GM13977 (cell line): ENCODE measurements around the gene HEY2.

ENCODE experiments used
- DNase-seq: peaks from one replicate; pipeline ENCODE4 v3.0.0; 2012; ENCODE audit warnings: low spot score
- in situ Hi-C: fragments of 300-500 bp; cut with MboI; formaldehyde crosslinking; loops from one replicate; pipeline ENCODE4 v1.12.0; 2022; ENCODE audit warnings: low sequenced_read_pairs, low pct_unique_long_range_greater_than_20kb, mixed read lengths, inconsistent platforms; ENCODE audit not compliant: unreplicated experiment
- TF ChIP-seq, protein P1 (sequence below): IDR thresholded peaks from 2 replicates; pipeline ENCODE4 v1.5.1; 2012; ENCODE audit warnings: mild to moderate bottlenecking, control low read depth; ENCODE audit not compliant: insufficient read depth; ENCODE audit errors: extremely low read depth, missing control alignments

HEY2 gene

DNA sequence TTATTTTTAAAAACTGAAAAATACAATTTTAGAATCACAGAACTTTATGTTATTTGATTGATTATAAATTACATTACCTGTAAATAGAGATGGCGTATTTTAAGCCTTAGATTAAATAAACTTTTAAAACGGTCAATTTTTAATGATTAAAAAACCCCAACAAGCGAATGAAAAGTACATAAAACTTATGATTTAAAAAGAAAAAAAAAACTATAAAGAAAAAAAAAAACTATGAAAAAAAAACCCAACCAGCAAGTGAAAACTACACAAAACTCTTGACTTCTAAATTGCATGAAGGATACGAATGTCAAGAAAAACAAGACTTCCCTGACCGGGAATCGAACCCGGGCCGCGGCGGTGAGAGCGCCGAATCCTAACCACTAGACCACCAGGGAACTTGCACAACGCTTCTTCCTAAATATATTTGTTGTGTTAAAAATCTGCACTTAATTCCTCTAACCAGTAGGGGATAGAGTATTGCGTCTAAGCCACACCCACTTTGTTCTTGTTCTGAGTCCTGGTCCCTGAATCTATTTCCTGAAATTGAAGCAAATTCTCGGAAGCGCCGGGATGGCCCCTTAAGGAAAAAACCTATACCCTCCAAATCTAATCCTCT is 30.6 kb downstream of the HEY2 start:
- DNase-seq: peak; percentile 85
- TF ChIP-seq, protein P1, sequence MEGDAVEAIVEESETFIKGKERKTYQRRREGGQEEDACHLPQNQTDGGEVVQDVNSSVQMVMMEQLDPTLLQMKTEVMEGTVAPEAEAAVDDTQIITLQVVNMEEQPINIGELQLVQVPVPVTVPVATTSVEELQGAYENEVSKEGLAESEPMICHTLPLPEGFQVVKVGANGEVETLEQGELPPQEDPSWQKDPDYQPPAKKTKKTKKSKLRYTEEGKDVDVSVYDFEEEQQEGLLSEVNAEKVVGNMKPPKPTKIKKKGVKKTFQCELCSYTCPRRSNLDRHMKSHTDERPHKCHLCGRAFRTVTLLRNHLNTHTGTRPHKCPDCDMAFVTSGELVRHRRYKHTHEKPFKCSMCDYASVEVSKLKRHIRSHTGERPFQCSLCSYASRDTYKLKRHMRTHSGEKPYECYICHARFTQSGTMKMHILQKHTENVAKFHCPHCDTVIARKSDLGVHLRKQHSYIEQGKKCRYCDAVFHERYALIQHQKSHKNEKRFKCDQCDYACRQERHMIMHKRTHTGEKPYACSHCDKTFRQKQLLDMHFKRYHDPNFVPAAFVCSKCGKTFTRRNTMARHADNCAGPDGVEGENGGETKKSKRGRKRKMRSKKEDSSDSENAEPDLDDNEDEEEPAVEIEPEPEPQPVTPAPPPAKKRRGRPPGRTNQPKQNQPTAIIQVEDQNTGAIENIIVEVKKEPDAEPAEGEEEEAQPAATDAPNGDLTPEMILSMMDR: no peak
- in situ Hi-C loops: loop anchor here (10.0 kb wide), 1 partner anchor 195 kb away; no protein-coding TSS in a partner anchor

GRCh38 chr6:125780540-125781313 is 31.3 kb downstream of the HEY2 start:
- in situ Hi-C loops: loop anchor here (10.0 kb wide), 1 partner anchor 194 kb away; no protein-coding TSS in a partner anchor
- TF ChIP-seq, protein P1: no peak
- peak; percentile 53 for DNase-seq

- DNase-seq: peak; percentile 31
- TF ChIP-seq, protein P1: peak; percentile 30
Measured at GRCh38 chr6:125781314-125781868, 32.0 kb downstream of the HEY2 start.

GRCh38 chr6:125784365-125784764 is 34.9 kb downstream of the HEY2 start:
- DNase-seq: no peak
- in situ Hi-C loops: loop anchor here (10.0 kb wide), 1 partner anchor 190 kb away; no protein-coding TSS in a partner anchor
- TF ChIP-seq, protein P1: no peak

More at GRCh38 chr6:125781314-125781868, 32.0 kb downstream of the HEY2 start:
- in situ Hi-C loops: loop anchor here (10.0 kb wide), 1 partner anchor 193 kb away; no protein-coding TSS in a partner anchor

GRCh38 chr6:125787791-125788190 is 38.4 kb downstream of the HEY2 start:
- TF ChIP-seq, protein P1: peak; percentile 52
- no peak for DNase-seq
- in situ Hi-C loops: loop anchor here (10.0 kb wide), 1 partner anchor 187 kb away; no protein-coding TSS in a partner anchor

- TF ChIP-seq, protein P1: no peak
- in situ Hi-C loops: loop anchor here (10.0 kb wide), 1 partner anchor 186 kb away; no protein-coding TSS in a partner anchor
- no peak for DNase-seq
Measured at GRCh38 chr6:125789167-125789566, 39.7 kb downstream of the HEY2 start.
